Neural cell (in vitro differentiated cells): Measurements from ENCODE around the gene CFAP61. TPM values are rescaled to one million over a fixed set of nuclear protein-coding genes. Genes with fewer than 3 reads are reported as not detected.

Source experiments
- H2AFZ ChIP-seq: fragments of 200-600, 300-800 bp; sonication (generic), shearing (Covaris generic); 2 replicates; pipeline ENCODE4 v1.6.0; 2014; ENCODE audit warnings: low read depth, mild to moderate bottlenecking, antibody characterized with exemption, low read length, moderate library complexity
- H3F3A ChIP-seq: fragments of 200-600 bp; shearing (Covaris generic); 2 replicates; pipeline ENCODE4 v1.6.1; 2016; ENCODE audit warnings: mild to moderate bottlenecking, moderate library complexity, mixed read lengths, antibody characterized with exemption, low read length; ENCODE audit not compliant: insufficient read depth, poor library complexity, severe bottlenecking
- H3K27ac ChIP-seq: fragments of 200-600, 300-800 bp; sonication (generic), shearing (Covaris generic); 2 replicates; pipeline ENCODE4 v1.5.1; 2014; ENCODE audit warnings: mild to moderate bottlenecking, low read length, moderate library complexity
- H3K27me3 ChIP-seq: fragments of 300-800, 200-600 bp; sonication (generic), shearing (Covaris generic); 2 replicates; pipeline ENCODE4 v1.6.0; 2014; ENCODE audit warnings: mild to moderate bottlenecking, low read depth, low read length, moderate library complexity; ENCODE audit not compliant: insufficient read depth
- H3K36me3 ChIP-seq: fragments of 300-800, 200-600 bp; sonication (generic), shearing (Covaris generic); 2 replicates; pipeline ENCODE4 v1.5.1; 2014; ENCODE audit warnings: mild to moderate bottlenecking, antibody characterized with exemption, low read length, moderate library complexity; ENCODE audit not compliant: insufficient read depth
- H3K4me2 ChIP-seq: fragments of 300-800, 200-600 bp; sonication (generic), shearing (Covaris generic); 2 replicates; pipeline ENCODE4 v1.6.0; 2014; ENCODE audit warnings: mild to moderate bottlenecking, low read length
- H3K4me3 ChIP-seq: fragments of 300-800, 200-600 bp; sonication (generic), shearing (Covaris generic); 2 replicates; pipeline ENCODE4 v1.5.1; 2014; ENCODE audit warnings: mild to moderate bottlenecking, low read length, moderate library complexity
- H3K79me2 ChIP-seq: fragments of 200-600 bp; shearing (Covaris generic); replicated peaks from 2 replicates; pipeline ENCODE4 v1.6.0; 2014; ENCODE audit warnings: mild to moderate bottlenecking, low read length, moderate library complexity; ENCODE audit not compliant: insufficient read depth
- H3K9ac ChIP-seq: fragments of 300-800, 200-600 bp; sonication (generic), shearing (Covaris generic); 2 replicates; pipeline ENCODE4 v1.6.1; 2016; ENCODE audit warnings: mild to moderate bottlenecking, low read length, mixed read lengths
- H3K9me2 ChIP-seq: fragments of 200-600 bp; shearing (Covaris generic); 2 replicates; pipeline ENCODE4 v1.6.1; 2016; ENCODE audit warnings: mild to moderate bottlenecking, low read length, mixed read lengths; ENCODE audit not compliant: insufficient read depth
- H3K9me3 ChIP-seq: fragments of 200-600, 300-800 bp; sonication (generic), shearing (Covaris generic); 2 replicates; pipeline ENCODE4 v1.6.1; 2016; ENCODE audit warnings: mild to moderate bottlenecking, mixed run types, low read length, moderate library complexity, mixed read lengths
- H4K20me1 ChIP-seq: fragments of 200-600 bp; shearing (Covaris generic); 2 replicates; pipeline ENCODE4 v1.6.1; 2016; ENCODE audit warnings: mild to moderate bottlenecking, mixed run types; ENCODE audit not compliant: insufficient read depth
- CTCF ChIP-seq: fragments of 450-650 bp; IDR thresholded peaks from 2 replicates; pipeline ENCODE4 v1.5.1; 2014; ENCODE audit warnings: antibody characterized with exemption, mild to moderate bottlenecking, moderate library complexity; ENCODE audit not compliant: poor library complexity, severe bottlenecking
- EP300 ChIP-seq: fragments of 450-650 bp; conservative IDR thresholded peaks from 2 replicates; pipeline ENCODE4 v1.6.1; 2014; ENCODE audit warnings: antibody characterized with exemption, mild to moderate bottlenecking, moderate library complexity; ENCODE audit not compliant: poor library complexity, severe bottlenecking
- EZH2 ChIP-seq: fragments of 200-600, 300-800 bp; shearing (Covaris generic), sonication (generic); IDR thresholded peaks from 2 replicates; pipeline ENCODE4 v1.6.1; 2014; ENCODE audit warnings: antibody characterized with exemption, low read length, borderline replicate concordance, mild to moderate bottlenecking; ENCODE audit not compliant: insufficient read depth, poor library complexity, severe bottlenecking
- MXI1 ChIP-seq: fragments of 450-650 bp; conservative IDR thresholded peaks from 2 replicates; pipeline ENCODE4 v1.6.1; 2014; ENCODE audit warnings: antibody characterized with exemption, mild to moderate bottlenecking; ENCODE audit not compliant: poor library complexity, severe bottlenecking
- POLR2AphosphoS5 ChIP-seq: IDR thresholded peaks from 2 replicates; pipeline ENCODE4 v1.6.1; 2012
- REST ChIP-seq: IDR thresholded peaks from 2 replicates; pipeline ENCODE4 v1.6.1; 2012; ENCODE audit warnings: borderline replicate concordance
- SMC3 ChIP-seq: fragments of 450-650 bp; conservative IDR thresholded peaks from 2 replicates; pipeline ENCODE4 v1.6.1; 2014; ENCODE audit warnings: antibody characterized with exemption, mild to moderate bottlenecking, moderate library complexity; ENCODE audit not compliant: poor library complexity
- TAF1 ChIP-seq: IDR thresholded peaks from 2 replicates; pipeline ENCODE4 v1.6.1; 2012; ENCODE audit warnings: low read depth
- polyA plus RNA-seq: library from polyadenylated mRNA; depleted of rRNA; stranded (reverse); fragments of >200 nt; gene quantifications from 2 replicates; pipeline ENCODE4 v1.2.3, GENCODE V29; 2014

The CFAP61 gene
- polyA plus RNA-seq, 1 donor from 2014 or later, result 0.42 TPM

GRCh38 chr20:20204256-20204655 lies 151.9 kb downstream of the CFAP61 start:
- Histone ChIP-seq H3F3A (no peaks in the 10 kb centered on the region), H3K4me2 (no peak overlapping the region), H3K36me3 (no peaks in the 10 kb centered on the region), H3K9me3 (no peaks in the 10 kb centered on the region), H3K27ac (peak overlapping the region; percentile 59), H3K9ac (no peak overlapping the region), H3K27me3 (no peaks in the 10 kb centered on the region), H2AFZ (peak overlapping the region; percentile 15), H4K20me1 (no peaks in the 10 kb centered on the region), H3K79me2 (no peaks in the 10 kb centered on the region), H3K9me2 (no peaks in the 10 kb centered on the region), H3K4me3 (no peak overlapping the region)
- TF ChIP-seq REST (peak; percentile 27), TAF1 (no peak), EZH2 (no peak)

GRCh38 chr20:20205141-20205861 lies 153.0 kb downstream of the CFAP61 start:
- no peaks in the 10 kb centered on the region for H3K9me2 ChIP-seq
- no peak overlapping the region for H3K9ac ChIP-seq
- no peaks in the 10 kb centered on the region for H3K79me2 ChIP-seq
- no peaks in the 10 kb centered on the region for H3K27me3 ChIP-seq
- no peak overlapping the region for H2AFZ ChIP-seq
- TF ChIP-seq REST (no peak), CTCF (no peak), MXI1 (no peak), POLR2AphosphoS5 (no peak), EP300 (no peak), TAF1 (no peak), EZH2 (no peak), SMC3 (no peak)
- H4K20me1 ChIP-seq, result no peaks in the 10 kb centered on the region
- no peak overlapping the region for H3K27ac ChIP-seq
- H3K4me2 ChIP-seq, result no peak overlapping the region
- H3F3A ChIP-seq, result no peaks in the 10 kb centered on the region
- H3K9me3 ChIP-seq, result no peaks in the 10 kb centered on the region
- no peak overlapping the region for H3K4me3 ChIP-seq
- no peaks in the 10 kb centered on the region for H3K36me3 ChIP-seq
